OCI-LY3 (cell line): Measurements from ENCODE around the gene SHISA3.

ENCODE experiments used
- EZH2phosphoT487 ChIP-seq: fragments of 200-600 bp; shearing (Covaris generic); IDR thresholded peaks from 2 replicates; pipeline ENCODE4 v1.6.1; 2018; ENCODE audit warnings: antibody characterized with exemption, mixed run types, low read depth
- TF ChIP-seq, protein P1 (sequence below): fragments of 200-600, 300-600 bp; sonication (generic); IDR thresholded peaks from 2 replicates; pipeline ENCODE4 v1.5.1; 2014; ENCODE audit warnings: antibody characterized with exemption, low read length, low read depth

- TF ChIP-seq, protein P1, sequence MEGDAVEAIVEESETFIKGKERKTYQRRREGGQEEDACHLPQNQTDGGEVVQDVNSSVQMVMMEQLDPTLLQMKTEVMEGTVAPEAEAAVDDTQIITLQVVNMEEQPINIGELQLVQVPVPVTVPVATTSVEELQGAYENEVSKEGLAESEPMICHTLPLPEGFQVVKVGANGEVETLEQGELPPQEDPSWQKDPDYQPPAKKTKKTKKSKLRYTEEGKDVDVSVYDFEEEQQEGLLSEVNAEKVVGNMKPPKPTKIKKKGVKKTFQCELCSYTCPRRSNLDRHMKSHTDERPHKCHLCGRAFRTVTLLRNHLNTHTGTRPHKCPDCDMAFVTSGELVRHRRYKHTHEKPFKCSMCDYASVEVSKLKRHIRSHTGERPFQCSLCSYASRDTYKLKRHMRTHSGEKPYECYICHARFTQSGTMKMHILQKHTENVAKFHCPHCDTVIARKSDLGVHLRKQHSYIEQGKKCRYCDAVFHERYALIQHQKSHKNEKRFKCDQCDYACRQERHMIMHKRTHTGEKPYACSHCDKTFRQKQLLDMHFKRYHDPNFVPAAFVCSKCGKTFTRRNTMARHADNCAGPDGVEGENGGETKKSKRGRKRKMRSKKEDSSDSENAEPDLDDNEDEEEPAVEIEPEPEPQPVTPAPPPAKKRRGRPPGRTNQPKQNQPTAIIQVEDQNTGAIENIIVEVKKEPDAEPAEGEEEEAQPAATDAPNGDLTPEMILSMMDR = no peak
- TF ChIP-seq EZH2phosphoT487 = no peak
Observed at GRCh38 chr4:42396361-42396751, 932 bp upstream of the SHISA3 start.
